ENCODE results near the gene KCNK7.
A peak's percentile ranks its signal among the peaks of the same experiment; 100 is the strongest.

Gene KCNK7

DNA sequence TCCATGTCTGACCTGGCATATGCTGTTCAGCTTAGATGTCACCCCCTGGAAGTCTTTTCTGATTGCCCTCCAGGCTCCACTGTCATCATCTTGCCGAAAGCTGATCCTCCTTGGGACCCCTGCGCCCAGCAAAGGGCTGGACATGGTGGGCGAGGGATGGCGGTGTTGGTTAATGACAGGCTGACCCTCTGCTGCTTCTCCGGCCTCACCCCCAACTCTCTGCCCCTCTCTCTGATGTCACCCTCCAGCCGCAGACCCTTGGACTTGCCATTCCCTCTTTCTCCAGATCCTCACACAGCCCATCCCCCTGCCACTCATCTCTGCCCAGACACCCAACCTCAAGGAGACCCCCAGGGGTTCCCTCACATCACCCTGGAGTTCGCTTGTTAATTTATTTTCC is 17.5 kb downstream of the KCNK7 start:
- Histone ChIP-seq H3K9ac (no peak overlapping the region), H3K36me3 (ENCODE audit: insufficient read depth) (no peaks in the 10 kb centered on the region; the same call in 1 of the 2 replicates), H2AFZ (ENCODE audit: low read depth) (no peak overlapping the region), H3K27me3 (ENCODE audit: insufficient read depth, low read depth) (no peaks in the 10 kb centered on the region), H4K20me1 (ENCODE audit: insufficient read depth) (no peaks in the 10 kb centered on the region), H3K79me2 (ENCODE audit: insufficient read depth, low read depth) (peaks cover 31% of the 10 kb centered on the region), H3K4me1 (ENCODE audit: low read depth, poor library complexity, severe bottlenecking) (peaks cover 32% of the 10 kb centered on the region), H3K27ac (peak overlapping the region; percentile 70; the same call in 1 of the 2 replicates), H3K4me3 (IDR thresholded peaks at IDR 0.05; ENCODE audit: insufficient read depth, low read depth, low read length) (no peak overlapping the region), H3K4me2 (peak overlapping the region; percentile 97)
- TF ChIP-seq, protein P1, sequence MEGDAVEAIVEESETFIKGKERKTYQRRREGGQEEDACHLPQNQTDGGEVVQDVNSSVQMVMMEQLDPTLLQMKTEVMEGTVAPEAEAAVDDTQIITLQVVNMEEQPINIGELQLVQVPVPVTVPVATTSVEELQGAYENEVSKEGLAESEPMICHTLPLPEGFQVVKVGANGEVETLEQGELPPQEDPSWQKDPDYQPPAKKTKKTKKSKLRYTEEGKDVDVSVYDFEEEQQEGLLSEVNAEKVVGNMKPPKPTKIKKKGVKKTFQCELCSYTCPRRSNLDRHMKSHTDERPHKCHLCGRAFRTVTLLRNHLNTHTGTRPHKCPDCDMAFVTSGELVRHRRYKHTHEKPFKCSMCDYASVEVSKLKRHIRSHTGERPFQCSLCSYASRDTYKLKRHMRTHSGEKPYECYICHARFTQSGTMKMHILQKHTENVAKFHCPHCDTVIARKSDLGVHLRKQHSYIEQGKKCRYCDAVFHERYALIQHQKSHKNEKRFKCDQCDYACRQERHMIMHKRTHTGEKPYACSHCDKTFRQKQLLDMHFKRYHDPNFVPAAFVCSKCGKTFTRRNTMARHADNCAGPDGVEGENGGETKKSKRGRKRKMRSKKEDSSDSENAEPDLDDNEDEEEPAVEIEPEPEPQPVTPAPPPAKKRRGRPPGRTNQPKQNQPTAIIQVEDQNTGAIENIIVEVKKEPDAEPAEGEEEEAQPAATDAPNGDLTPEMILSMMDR (conservative IDR thresholded peaks at IDR 0.05; ENCODE audit: low read depth, low read length): no peak

DNA sequence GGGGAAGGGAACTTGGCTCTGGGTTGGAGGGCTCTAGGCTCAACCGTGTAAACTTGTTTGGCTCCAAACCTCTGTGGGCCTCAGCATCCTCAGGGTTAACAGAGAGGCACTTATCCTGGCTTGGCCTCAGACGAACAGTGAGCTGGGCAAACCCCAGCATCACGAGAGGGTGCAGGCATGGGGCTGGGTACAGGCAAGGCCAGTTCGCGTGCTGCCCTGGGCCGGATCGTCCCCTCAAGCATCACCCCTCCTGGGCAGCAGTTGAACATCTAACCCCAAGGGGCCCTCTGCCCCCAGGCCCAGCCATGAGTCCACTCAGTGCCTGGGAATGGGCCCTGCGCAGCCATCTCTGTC is 17.9 kb downstream of the KCNK7 start:
- Histone ChIP-seq H3K27me3 (ENCODE audit: insufficient read depth, low read depth) (no peaks in the 10 kb centered on the region), H3K4me3 (IDR thresholded peaks at IDR 0.05; ENCODE audit: insufficient read depth, low read depth, low read length) (no peak overlapping the region), H2AFZ (ENCODE audit: low read depth) (no peak overlapping the region), H3K9ac (peak overlapping the region; percentile 76; the same call in 1 of the 2 replicates), H3K27ac (peak overlapping the region; percentile 70; the same call in 1 of the 2 replicates), H3K4me1 (ENCODE audit: low read depth, poor library complexity, severe bottlenecking) (peaks cover 32% of the 10 kb centered on the region), H3K79me2 (ENCODE audit: insufficient read depth, low read depth) (peaks cover 35% of the 10 kb centered on the region), H3K36me3 (ENCODE audit: insufficient read depth) (no peaks in the 10 kb centered on the region; the same call in 1 of the 2 replicates), H3K4me2 (peak overlapping the region; percentile 97), H4K20me1 (ENCODE audit: insufficient read depth) (no peaks in the 10 kb centered on the region)
- TF ChIP-seq, protein P1 (conservative IDR thresholded peaks at IDR 0.05; ENCODE audit: low read depth, low read length): no peak

- no peaks in the 10 kb centered on the region for H4K20me1 ChIP-seq (ENCODE audit: insufficient read depth)
- TF ChIP-seq, protein P1 (conservative IDR thresholded peaks at IDR 0.05; ENCODE audit: low read depth, low read length): no peak
- peak overlapping the region; percentile 70 for H3K27ac ChIP-seq
- H3K36me3 ChIP-seq (ENCODE audit: insufficient read depth): no peaks in the 10 kb centered on the region; the same call in 1 of the 2 replicates
- peak overlapping the region; percentile 76 for H3K9ac ChIP-seq
- peak overlapping the region; percentile 97 for H3K4me2 ChIP-seq
- H3K4me1 ChIP-seq (ENCODE audit: low read depth, poor library complexity, severe bottlenecking): peaks cover 32% of the 10 kb centered on the region
- no peak overlapping the region for H3K4me3 ChIP-seq (IDR thresholded peaks at IDR 0.05; ENCODE audit: insufficient read depth, low read depth, low read length)
- H2AFZ ChIP-seq (ENCODE audit: low read depth): no peak overlapping the region
- H3K27me3 ChIP-seq (ENCODE audit: insufficient read depth, low read depth): no peaks in the 10 kb centered on the region
- H3K79me2 ChIP-seq (ENCODE audit: insufficient read depth, low read depth): peaks cover 35% of the 10 kb centered on the region
Measured at GRCh38 chr11:65576867-65577755, 18.5 kb downstream of the KCNK7 start.

DNA sequence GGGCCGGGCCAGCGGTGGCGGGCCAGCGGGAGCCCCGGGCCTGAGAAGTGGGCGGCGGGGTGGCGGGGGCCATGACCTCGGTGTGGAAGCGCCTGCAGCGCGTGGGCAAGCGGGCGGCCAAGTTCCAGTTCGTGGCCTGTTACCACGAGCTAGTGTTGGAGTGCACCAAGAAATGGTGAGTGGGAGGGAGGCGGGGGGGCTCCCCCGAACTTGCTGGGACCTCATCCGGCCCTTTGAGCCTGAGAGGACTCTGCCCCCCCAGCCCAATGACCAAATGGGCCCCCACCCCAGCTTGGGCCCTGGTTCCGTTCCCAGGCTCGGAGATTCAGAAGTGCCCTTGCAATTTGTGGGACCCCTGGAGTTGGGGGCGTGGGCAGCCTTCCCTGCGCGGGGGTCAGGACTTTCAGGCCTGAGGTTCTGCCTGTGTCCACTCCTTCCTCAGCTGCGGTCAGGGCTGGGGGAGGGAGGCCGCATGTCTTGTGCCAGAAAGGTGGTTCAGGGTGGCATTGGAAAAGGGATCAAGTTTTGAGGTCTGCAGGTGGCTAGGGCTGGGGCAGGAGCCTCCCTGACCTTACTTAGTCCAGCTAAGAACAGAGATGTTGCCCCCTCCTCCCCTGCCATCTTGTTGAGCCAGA is 19.3 kb downstream of the KCNK7 start:
- Histone ChIP-seq H3K4me1 (ENCODE audit: low read depth, poor library complexity, severe bottlenecking) (peaks cover 39% of the 10 kb centered on the region), H3K9ac (peak overlapping the region; percentile 76), H2AFZ (ENCODE audit: low read depth) (no peak overlapping the region), H3K4me3 (IDR thresholded peaks at IDR 0.05; ENCODE audit: insufficient read depth, low read depth, low read length) (no peak overlapping the region), H3K27me3 (ENCODE audit: insufficient read depth, low read depth) (no peaks in the 10 kb centered on the region), H3K36me3 (ENCODE audit: insufficient read depth) (no peaks in the 10 kb centered on the region; the same call in 1 of the 2 replicates), H3K79me2 (ENCODE audit: insufficient read depth, low read depth) (peaks cover 41% of the 10 kb centered on the region), H3K4me2 (peak overlapping the region; percentile 97), H4K20me1 (ENCODE audit: insufficient read depth) (no peaks in the 10 kb centered on the region), H3K27ac (peak overlapping the region; percentile 70)
- TF ChIP-seq, protein P1 (conservative IDR thresholded peaks at IDR 0.05; ENCODE audit: low read depth, low read length): no peak
